ENCODE results near the gene ZWILCH. TPM values are rescaled to one million over a fixed set of nuclear protein-coding genes. Genes with fewer than 3 reads are reported as not detected.

Gene ZWILCH
- polyA plus RNA-seq, 1 donor (not counting 4 experiments of a cell fraction or from before 2014, with no cell fraction given) = 34.9 TPM

GRCh38 chr15:66590435-66590834 lies 85.3 kb downstream of the ZWILCH start:
- Histone ChIP-seq H3K4me3 (ENCODE audit: control insufficient read depth in 2 of 3, extremely low read depth in 1 of 3, insufficient read depth in 2 of 3, low read depth in 1 of 3, low read length in 3 of 3) (no peak overlapping the region), H3K9me3 (ENCODE audit: control insufficient read depth, low read depth, low read length) (no peaks in the 10 kb centered on the region), H3K79me2 (ENCODE audit: control insufficient read depth, insufficient read depth, low read length) (no peaks in the 10 kb centered on the region), H3K4me1 (ENCODE audit: control insufficient read depth, extremely low read depth, insufficient read depth, low read length) (no peaks in the 10 kb centered on the region), H3K4me2 (ENCODE audit: control insufficient read depth, extremely low read depth, insufficient read depth, low read depth, low read length) (no peak overlapping the region), H3K27me3 (ENCODE audit: control insufficient read depth, extremely low read depth, insufficient read depth, low read length) (peaks cover 17% of the 10 kb centered on the region), H4K20me1 (ENCODE audit: control insufficient read depth, extremely low read depth, insufficient read depth, low read length) (no peaks in the 10 kb centered on the region), H3K9ac (ENCODE audit: control insufficient read depth, extremely low read depth, insufficient read depth, low read length) (no peak overlapping the region), H2AFZ (ENCODE audit: control insufficient read depth, low read length) (no peak overlapping the region), H3K9me1 (ENCODE audit: control insufficient read depth, extremely low read depth, insufficient read depth, low read length) (no peaks in the 10 kb centered on the region), H3K36me3 (ENCODE audit: control insufficient read depth in 2 of 2, extremely low read depth in 1 of 2, insufficient read depth in 2 of 2, low read length in 2 of 2) (no peaks in the 10 kb centered on the region), H3K27ac (ENCODE audit: control insufficient read depth, insufficient read depth, low read length) (no peak overlapping the region)
- DNase-seq (ENCODE audit: low read depth, low spot score) (no peak), FAIRE-seq (no peak)
- TF ChIP-seq CTCF (optimal IDR thresholded peaks at IDR 0.05 in 1 of 3, IDR thresholded peaks at IDR 0.05 in 1 of 3, conservative IDR thresholded peaks at IDR 0.05 in 1 of 3; ENCODE audit: extremely low read depth in 1 of 3, insufficient read depth in 2 of 3, low read length in 3 of 3) = no peak
- TF ChIP-seq EZH2 (IDR thresholded peaks at IDR 0.05; ENCODE audit: low read length) = no peak
- dilution Hi-C loops (cut with MboI; ENCODE audit: extremely low pct_ligation_motif_present, low sequenced_read_pairs) = no loop called here

GRCh38 chr15:66591322-66591862 lies 86.3 kb downstream of the ZWILCH start:
- DNase-seq (ENCODE audit: low read depth, low spot score) (no peak), FAIRE-seq (no peak)
- Histone ChIP-seq H4K20me1 (ENCODE audit: control insufficient read depth, extremely low read depth, insufficient read depth, low read length) (no peaks in the 10 kb centered on the region), H3K27me3 (ENCODE audit: control insufficient read depth, extremely low read depth, insufficient read depth, low read length) (peaks cover 13% of the 10 kb centered on the region), H3K4me2 (ENCODE audit: control insufficient read depth, extremely low read depth, insufficient read depth, low read depth, low read length) (no peak overlapping the region), H3K9ac (ENCODE audit: control insufficient read depth, extremely low read depth, insufficient read depth, low read length) (no peak overlapping the region), H3K27ac (ENCODE audit: control insufficient read depth, insufficient read depth, low read length) (no peak overlapping the region), H2AFZ (ENCODE audit: control insufficient read depth, low read length) (no peak overlapping the region), H3K4me1 (ENCODE audit: control insufficient read depth, extremely low read depth, insufficient read depth, low read length) (no peaks in the 10 kb centered on the region), H3K9me1 (ENCODE audit: control insufficient read depth, extremely low read depth, insufficient read depth, low read length) (no peaks in the 10 kb centered on the region), H3K36me3 (ENCODE audit: control insufficient read depth in 2 of 2, extremely low read depth in 1 of 2, insufficient read depth in 2 of 2, low read length in 2 of 2) (no peaks in the 10 kb centered on the region), H3K4me3 (ENCODE audit: control insufficient read depth in 2 of 3, extremely low read depth in 1 of 3, insufficient read depth in 2 of 3, low read depth in 1 of 3, low read length in 3 of 3) (no peak overlapping the region), H3K9me3 (ENCODE audit: control insufficient read depth, low read depth, low read length) (no peaks in the 10 kb centered on the region), H3K79me2 (ENCODE audit: control insufficient read depth, insufficient read depth, low read length) (no peaks in the 10 kb centered on the region)
- TF ChIP-seq EZH2 (IDR thresholded peaks at IDR 0.05; ENCODE audit: low read length) = no peak
- TF ChIP-seq CTCF (optimal IDR thresholded peaks at IDR 0.05 in 1 of 3, IDR thresholded peaks at IDR 0.05 in 1 of 3, conservative IDR thresholded peaks at IDR 0.05 in 1 of 3; ENCODE audit: extremely low read depth in 1 of 3, insufficient read depth in 2 of 3, low read length in 3 of 3) = no peak
- dilution Hi-C loops (cut with MboI; ENCODE audit: extremely low pct_ligation_motif_present, low sequenced_read_pairs) = no loop called here
